AG04450 (cell line): ENCODE data around the gene RFT1. TPM values are rescaled to one million over a fixed set of nuclear protein-coding genes. Genes with fewer than 3 reads are reported as not detected.

Source experiments
- CTCF ChIA-PET: fragments of 300-600, 350-600 bp; formaldehyde crosslinking; extraction: SDS; loops from one replicate; lab custom pipeline; 2022; ENCODE audit warnings: antibody characterized with exemption, inconsistent platforms; lab: Charles Lee
- POLR2A ChIA-PET: fragments of 350-600 bp; formaldehyde crosslinking; extraction: SDS; loops from one replicate; lab custom pipeline; 2021; ENCODE audit warnings: antibody characterized with exemption, inconsistent platforms; lab: Yijun Ruan, JAX
- DNase-seq: peaks from one replicate; pipeline ENCODE4 v3.0.0-alpha.2; 2011; ENCODE audit warnings: low read depth, low spot score
- H3K27ac ChIP-seq: one replicate; pipeline ENCODE4 v1.5.1; 2012; ENCODE audit warnings: low read depth, low read length, control low read depth
- H3K27me3 ChIP-seq: one replicate; pipeline ENCODE4 v1.6.0; 2012; ENCODE audit warnings: low read length; ENCODE audit not compliant: control insufficient read depth, insufficient read depth
- H3K4me3 ChIP-seq: 2 replicates; pipeline ENCODE4 v1.5.1; 2011; ENCODE audit warnings: mild to moderate bottlenecking, low read depth, low read length, control low read depth
- H3K9me3 ChIP-seq: 2 replicates; pipeline ENCODE4 v1.5.1; 2012; ENCODE audit warnings: low read length; ENCODE audit not compliant: control insufficient read depth, insufficient read depth
- CTCF ChIP-seq: IDR thresholded peaks from 2 replicates; pipeline ENCODE4 v1.5.1; 2011; ENCODE audit warnings: low read depth, low read length, control low read depth, inconsistent platforms
- polyA plus RNA-seq: library from polyadenylated mRNA; depleted of rRNA; stranded (reverse); fragments of >200 nt; gene quantifications from 2 replicates; pipeline ENCODE4 v1.2.3, GENCODE V29; 2011

RFT1 gene
- polyA plus RNA-seq, 1 experiment, result 26.4 TPM

- POLR2A ChIA-PET, result no interaction called here
- Histone ChIP-seq H3K27me3 (no peaks in the 10 kb centered on the region), H3K9me3 (no peaks in the 10 kb centered on the region), H3K4me3 (no peak overlapping the region), H3K27ac (no peak overlapping the region)
- CTCF ChIA-PET, result interaction anchor here (0.9 to 5.0 kb wide), 21 partner anchors 9 to 597 kb away, joined by 3 to 97 read pairs (median 7); no protein-coding TSS in a partner anchor
- no peak for TF ChIP-seq CTCF
- DNase-seq, result no peak
These were observed 16.8 kb downstream of the RFT1 start for GRCh38 chr3:53113293-53114010.

DNA sequence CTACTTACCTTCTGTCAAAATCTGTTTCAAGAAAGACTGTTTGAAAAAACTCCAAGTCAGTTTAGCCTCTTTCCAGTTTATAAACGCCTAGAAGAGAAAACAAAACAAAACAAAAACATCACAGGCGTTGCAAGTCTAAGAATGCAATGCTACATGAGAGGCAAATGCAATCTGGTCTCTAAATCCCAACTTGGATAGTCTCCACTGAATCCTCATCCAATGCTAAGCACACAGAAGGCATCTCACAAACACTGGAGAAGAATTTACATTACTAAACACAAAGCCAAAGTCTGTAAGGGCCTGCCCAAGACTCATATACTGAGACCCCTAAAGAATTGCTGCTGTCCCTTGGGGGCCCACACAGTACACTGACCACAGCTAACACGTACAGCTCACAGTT, 18.4 kb downstream of the RFT1 start:
- Histone ChIP-seq H3K27me3 (no peaks in the 10 kb centered on the region), H3K27ac (no peak overlapping the region), H3K9me3 (no peaks in the 10 kb centered on the region), H3K4me3 (no peak overlapping the region)
- TF ChIP-seq CTCF, result no peak
- DNase-seq, result no peak
- CTCF ChIA-PET, result interaction anchor here (1.0 to 5.0 kb wide), 4 partner anchors 17 to 598 kb away, joined by 3 to 51 read pairs (median 6); no protein-coding TSS in a partner anchor
- POLR2A ChIA-PET, result no interaction called here

- Histone ChIP-seq H3K27me3 (no peaks in the 10 kb centered on the region), H3K4me3 (no peak overlapping the region), H3K27ac (peak overlapping the region; percentile 75), H3K9me3 (no peaks in the 10 kb centered on the region)
- DNase-seq, result peak; percentile 41
- POLR2A ChIA-PET, result no interaction called here
- CTCF ChIA-PET, result interaction anchor here (0.6 to 5.0 kb wide), 29 partner anchors 10 to 1441 kb away, joined by 3 to 51 read pairs (median 4); partner anchors contain the start of gene PRKCD
- peak; percentile 81 for TF ChIP-seq CTCF
These were observed 20.1 kb downstream of the RFT1 start for GRCh38 chr3:53109891-53110771.

GRCh38 chr3:53109190-53109589, 21.0 kb downstream of the RFT1 start:
- peak; percentile 21 for DNase-seq
- Histone ChIP-seq H3K9me3 (no peaks in the 10 kb centered on the region), H3K27me3 (no peaks in the 10 kb centered on the region), H3K4me3 (no peak overlapping the region), H3K27ac (peak overlapping the region; percentile 75)
- ChIA-PET POLR2A (no interaction called here), CTCF (interaction anchor here (0.7 to 5.0 kb wide), 8 partner anchors 11 to 1440 kb away, joined by 3 to 51 read pairs (median 5); partner anchors contain the start of gene PRKCD)
- no peak for TF ChIP-seq CTCF
